T-helper 17 cell (primary cell): ENCODE results near the gene FKBP6. TPM values are rescaled to one million over a fixed set of nuclear protein-coding genes. Genes with fewer than 3 reads are reported as not detected.
A peak's percentile ranks its signal among the peaks of the same experiment; 100 is the strongest.
"Not testable (repeated sequence)": the region's sequence is repeated elsewhere in the genome, so short reads cannot be mapped to it uniquely, and the experiment has no call there.

Experiments used
- ATAC-seq: fragments of 150-1000 bp; cut with Tn5 transposase; 2 replicates; pipeline ENCODE4 v1.10.0; 2021; ENCODE audit warnings: mild to moderate bottlenecking, moderate library complexity
- DNase-seq, 3 donors: peaks; one replicate each; pipeline versions ENCODE4 v3.0.0 to v3.0.0-alpha.2; 2020 to 2021
- H3K9me3 ChIP-seq: one replicate; pipeline ENCODE4 v1.7.0; 2013; ENCODE audit warnings: low read length, mild to moderate bottlenecking; ENCODE audit not compliant: control insufficient read depth, poor library complexity, severe bottlenecking
- H3K27ac Mint-ChIP-seq: one replicate; pipeline ENCODE4 v1.8.0; 2022; ENCODE audit warnings: mild to moderate bottlenecking, moderate library complexity, mixed read lengths
- H3K27me3 Mint-ChIP-seq: one replicate; pipeline ENCODE4 v1.8.0; 2022; ENCODE audit warnings: mixed read lengths
- H3K36me3 Mint-ChIP-seq: one replicate; pipeline ENCODE4 v1.8.0; 2022; ENCODE audit warnings: low read depth, mixed read lengths
- H3K4me1 Mint-ChIP-seq: one replicate; pipeline ENCODE4 v1.8.0; 2022; ENCODE audit warnings: mild to moderate bottlenecking, mixed read lengths
- H3K4me3 Mint-ChIP-seq: one replicate; pipeline ENCODE4 v1.8.0; 2022; ENCODE audit warnings: mild to moderate bottlenecking, moderate library complexity, mixed read lengths
- total RNA-seq, 4 donors: library from RNA in 2 of 4; stranded (reverse) in 2 of 4; gene quantifications; one replicate each; pipeline ENCODE4 v1.2.3 and lab custom pipeline; 2022 to 2026

FKBP6 gene
- total RNA-seq, 2 donors from 2014 or later = not detected

DNA sequence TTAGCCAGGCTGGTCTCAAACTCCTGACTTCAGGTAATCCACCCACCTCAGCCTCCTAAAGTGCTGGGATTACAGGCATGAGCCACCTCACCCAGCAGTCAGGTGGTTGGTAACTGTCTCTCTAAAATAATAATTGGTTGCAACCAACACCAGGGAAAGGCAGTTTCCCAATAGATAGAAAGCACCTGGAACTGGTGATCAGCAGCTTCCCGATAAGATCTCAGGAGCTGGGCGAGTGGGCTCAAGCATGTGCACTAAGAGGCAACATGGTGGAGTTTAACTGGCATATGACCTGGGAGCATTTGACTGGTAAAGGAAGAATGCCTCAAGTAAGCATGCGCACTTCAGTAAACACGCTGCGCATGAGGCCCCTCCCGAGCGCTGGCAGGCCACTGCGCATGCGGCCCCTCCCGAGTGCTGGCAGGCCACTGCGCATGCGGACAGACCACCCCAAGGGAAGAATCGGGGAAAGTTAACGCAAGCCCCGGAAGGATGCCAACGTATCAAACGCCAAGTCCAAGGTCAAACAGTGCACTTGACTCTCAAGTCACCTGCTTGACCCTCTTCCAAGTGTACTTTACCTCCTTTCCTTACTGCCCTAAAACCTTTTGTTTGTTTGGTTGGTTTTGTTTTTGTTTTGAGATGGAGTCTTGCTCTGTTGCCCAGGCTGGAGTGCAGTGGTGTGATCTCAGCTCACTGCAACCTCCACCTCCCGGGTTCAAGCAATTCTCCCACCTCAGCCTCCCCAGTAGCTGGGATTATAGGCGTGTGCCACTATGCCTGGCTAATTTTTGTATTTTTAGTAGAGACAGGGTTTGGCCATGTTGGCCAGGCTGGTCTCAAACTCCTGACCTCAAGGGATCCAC is 71.5 kb downstream of the FKBP6 start:
- not testable (repeated sequence) for H3K9me3 ChIP-seq, H3K4me1 Mint-ChIP-seq, H3K36me3 Mint-ChIP-seq, H3K4me3 Mint-ChIP-seq, H3K27ac Mint-ChIP-seq
- ATAC-seq (peak; percentile 33), DNase-seq (peak; percentile 13 to 30 (median 23))
- peaks cover 20% of the 10 kb centered on the region for H3K27me3 Mint-ChIP-seq

DNA sequence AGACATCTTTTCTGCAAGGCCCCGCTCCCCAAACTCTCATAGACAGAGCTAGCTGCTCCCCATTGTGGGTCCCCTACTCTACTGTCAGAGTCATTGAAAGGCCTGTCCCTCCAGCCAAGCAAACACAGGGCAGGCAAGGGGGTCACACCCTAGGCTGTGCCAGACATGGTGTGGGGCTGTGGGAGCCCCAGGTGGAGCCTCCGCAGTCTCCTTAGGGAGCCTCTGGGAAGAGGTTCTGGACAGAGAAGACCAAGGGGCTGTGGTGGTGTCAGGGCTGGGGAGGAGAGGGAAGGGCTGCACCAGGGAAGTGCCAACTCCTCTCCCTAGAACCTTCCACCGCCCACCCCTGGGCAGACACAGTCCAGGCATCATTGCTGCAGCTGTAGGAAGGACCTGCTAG is 76.9 kb downstream of the FKBP6 start:
- H3K9me3 ChIP-seq, H3K36me3 Mint-ChIP-seq, ATAC-seq, DNase-seq, H3K27me3 Mint-ChIP-seq, H3K27ac Mint-ChIP-seq, H3K4me1 Mint-ChIP-seq, H3K4me3 Mint-ChIP-seq: not testable (repeated sequence)

Other genes with a start within 250 kb of the FKBP6 start
- not detected for gene SPDYE9, start 242.1 kb upstream of the FKBP6 start, total RNA-seq
- 10 to 100 TPM; 31.4 to 33.3 TPM for gene NSUN5, start 19.3 kb upstream of the FKBP6 start, total RNA-seq
- not detected for gene TRIM50, start 79 bp upstream of the FKBP6 start, total RNA-seq
- gene FZD9, start 105.6 kb downstream of the FKBP6 start, total RNA-seq = not detected
- gene BAZ1B, start 194.1 kb downstream of the FKBP6 start, total RNA-seq = 10 to 100 TPM; 51.2 to 52.6 TPM
- 100 to 1,000 TPM; 112 to 116 TPM for gene BCL7B, start 229.5 kb downstream of the FKBP6 start, total RNA-seq